GM18951 (cell line): Measurements from ENCODE around the gene PCID2.

Experiments
- POLR2A ChIP-seq: IDR thresholded peaks from 4 replicates; pipeline ENCODE4 v1.6.1; 2011; ENCODE audit warnings: mild to moderate bottlenecking; ENCODE audit not compliant: insufficient read length, insufficient read depth; ENCODE audit errors: extremely low read depth
- in situ Hi-C: fragments of 300-500 bp; cut with MboI; formaldehyde crosslinking; loops from one replicate; pipeline ENCODE4 v1.12.0; 2022; ENCODE audit warnings: low sequenced_read_pairs, mixed read lengths, inconsistent platforms; ENCODE audit not compliant: unreplicated experiment

PCID2 gene

GRCh38 chr13:113158946-113159345, 49.5 kb downstream of the PCID2 start:
- in situ Hi-C loops = no loop called here
- no peak for TF ChIP-seq POLR2A

GRCh38 chr13:113157929-113158747, 50.3 kb downstream of the PCID2 start, which contains the start of gene PROZ:
TSS of gene PROZ (plus strand) at chr13:113158648. CDS start at chr13:113158661, 13 bp downstream.
- in situ Hi-C loops = no loop called here
- TF ChIP-seq POLR2A = no peak

GRCh38 chr13:113157206-113157928, 51.1 kb downstream of the PCID2 start:
- no peak for TF ChIP-seq POLR2A
- in situ Hi-C loops = no loop called here

- TF ChIP-seq POLR2A = no peak
- in situ Hi-C loops = no loop called here
Observed at GRCh38 chr13:113155982-113156655, 52.4 kb downstream of the PCID2 start.

- in situ Hi-C loops = no loop called here
- TF ChIP-seq POLR2A = no peak
Observed at GRCh38 chr13:113155201-113155600, 53.3 kb downstream of the PCID2 start.

GRCh38 chr13:113153810-113154748, 54.4 kb downstream of the PCID2 start:
- in situ Hi-C loops = no loop called here
- TF ChIP-seq POLR2A = peak; percentile 62

- in situ Hi-C loops = no loop called here
- TF ChIP-seq POLR2A = no peak
Observed at GRCh38 chr13:113152984-113153809, 55.3 kb downstream of the PCID2 start.

- TF ChIP-seq POLR2A = no peak
- in situ Hi-C loops = no loop called here
Observed at GRCh38 chr13:113152691-113152983, 55.8 kb downstream of the PCID2 start.

- in situ Hi-C loops = no loop called here
- TF ChIP-seq POLR2A = no peak
Observed at GRCh38 chr13:113151745-113152690, 56.5 kb downstream of the PCID2 start.

GRCh38 chr13:113150550-113151365, 57.7 kb downstream of the PCID2 start:
- no peak for TF ChIP-seq POLR2A

More at GRCh38 chr13:113150550-113151365, 57.7 kb downstream of the PCID2 start:
- in situ Hi-C loops = no loop called here
